ENCODE data around the gene HOPX.

HOPX gene

GRCh38 chr4:56723201-56723605, 42.1 kb upstream of the HOPX start:
- no peak for TF ChIP-seq CTCF (IDR thresholded peaks at IDR 0.05; ENCODE audit: low read depth, low read length)
- H3K4me3 ChIP-seq (ENCODE audit: low read depth, low read length) = no peak overlapping the region
- no peak for DNase-seq (ENCODE audit: low read depth, low spot score)
- in situ Hi-C loops (cut with HindIII; ENCODE audit: low sequenced_read_pairs) = no loop called here

- in situ Hi-C loops (cut with HindIII; ENCODE audit: low sequenced_read_pairs) = no loop called here
- TF ChIP-seq CTCF (IDR thresholded peaks at IDR 0.05; ENCODE audit: low read depth, low read length) = no peak
- no peak overlapping the region for H3K4me3 ChIP-seq (ENCODE audit: low read depth, low read length)
- DNase-seq (ENCODE audit: low read depth, low spot score) = no peak
Measured at GRCh38 chr4:56708146-56708545, 27.1 kb upstream of the HOPX start.

- H3K4me3 ChIP-seq (ENCODE audit: low read depth, low read length) = no peak overlapping the region
- in situ Hi-C loops (cut with HindIII; ENCODE audit: low sequenced_read_pairs) = no loop called here
- no peak for DNase-seq (ENCODE audit: low read depth, low spot score)
- TF ChIP-seq CTCF (IDR thresholded peaks at IDR 0.05; ENCODE audit: low read depth, low read length) = no peak
Measured at GRCh38 chr4:56705966-56706365, 24.9 kb upstream of the HOPX start.

GRCh38 chr4:56705334-56705733, 24.2 kb upstream of the HOPX start:
- TF ChIP-seq CTCF (IDR thresholded peaks at IDR 0.05; ENCODE audit: low read depth, low read length) = no peak
- no peak overlapping the region for H3K4me3 ChIP-seq (ENCODE audit: low read depth, low read length)
- DNase-seq (ENCODE audit: low read depth, low spot score) = no peak
- in situ Hi-C loops (cut with HindIII; ENCODE audit: low sequenced_read_pairs) = no loop called here

GRCh38 chr4:56704089-56704871, 23.2 kb upstream of the HOPX start:
- in situ Hi-C loops (cut with HindIII; ENCODE audit: low sequenced_read_pairs) = no loop called here
- TF ChIP-seq CTCF (IDR thresholded peaks at IDR 0.05; ENCODE audit: low read depth, low read length) = no peak
- no peak overlapping the region for H3K4me3 ChIP-seq (ENCODE audit: low read depth, low read length)
- DNase-seq (ENCODE audit: low read depth, low spot score) = no peak

- no peak for DNase-seq (ENCODE audit: low read depth, low spot score)
- no peak for TF ChIP-seq CTCF (IDR thresholded peaks at IDR 0.05; ENCODE audit: low read depth, low read length)
- no peak overlapping the region for H3K4me3 ChIP-seq (ENCODE audit: low read depth, low read length)
- in situ Hi-C loops (cut with HindIII; ENCODE audit: low sequenced_read_pairs) = no loop called here
Measured at GRCh38 chr4:56703378-56703777, 22.3 kb upstream of the HOPX start.
